CD4-positive, alpha-beta T cell treated with Interferon alpha-2 for 1 hour (primary cell): ENCODE measurements around the gene SMAD1.
"Not testable (repeated sequence)": the region's sequence is repeated elsewhere in the genome, so short reads cannot be mapped to it uniquely, and the experiment has no call there.

Experiments used
- DNase-seq, 2 donors: peaks; one replicate each; pipeline ENCODE4 v3.0.0-alpha.2; 2020 to 2022

SMAD1 gene

GRCh38 chr4:145566086-145566708, 84.5 kb downstream of the SMAD1 start:
- DNase-seq, result no peak

- DNase-seq, result no peak
Measured at GRCh38 chr4:145566768-145567167, 85.1 kb downstream of the SMAD1 start.

GRCh38 chr4:145567516-145567915, 85.9 kb downstream of the SMAD1 start:
- DNase-seq, result no peak

GRCh38 chr4:145574546-145574945, 92.9 kb downstream of the SMAD1 start:
- DNase-seq, result not testable (repeated sequence)

GRCh38 chr4:145580906-145581305, 99.3 kb downstream of the SMAD1 start:
- no peak for DNase-seq

- no peak for DNase-seq
Measured at GRCh38 chr4:145583191-145584055, 101.8 kb downstream of the SMAD1 start.

GRCh38 chr4:145587088-145587754, 105.6 kb downstream of the SMAD1 start:
- DNase-seq, result no peak

GRCh38 chr4:145589381-145589780, 107.7 kb downstream of the SMAD1 start:
- DNase-seq, result not testable (repeated sequence)

GRCh38 chr4:145589916-145590702, 108.5 kb downstream of the SMAD1 start:
- DNase-seq, result no peak

- DNase-seq, result no peak
Measured at GRCh38 chr4:145602129-145602760, 120.6 kb downstream of the SMAD1 start.

GRCh38 chr4:145605941-145606340, 124.3 kb downstream of the SMAD1 start:
- DNase-seq, result no peak
